HCT116 (cell line): ENCODE data around the gene INSIG2. TPM values are rescaled to one million over a fixed set of nuclear protein-coding genes. Genes with fewer than 3 reads are reported as not detected.

Source experiments
- ATAC-seq: fragments of 200-7000 bp; cut with Tn5 transposase; 2 replicates; pipeline ENCODE4 v1.9.1; 2020; ENCODE audit warnings: mild to moderate bottlenecking, moderate library complexity
- BruUV-seq: library from RNA; stranded (reverse); fragments of 400-500 nt; replicated peaks from 2 replicates; lab custom pipeline; 2021; lab: Mats Ljungman, UMichigan
- CTCF ChIA-PET: fragments of 300-600 bp; sonication (Branson Sonifier 250); formaldehyde crosslinking; loops from one replicate; lab custom pipeline; 2021; ENCODE audit warnings: antibody characterized with exemption; lab: Charles Lee
- POLR2A ChIA-PET: fragments of 300-600, 350-600 bp; sonication (Branson Sonifier 250); formaldehyde crosslinking; loops from one replicate; lab custom pipeline; 2021; ENCODE audit warnings: antibody characterized with exemption; lab: Charles Lee
- RAD21 ChIA-PET, 2 experiments: fragments of 300-600 bp; sonication (Branson Sonifier 250); formaldehyde crosslinking; loops; one replicate each; lab custom pipeline; 2023; ENCODE audit warnings: low total read pairs in 2 of 2; ENCODE audit not compliant: uncharacterized antibody in 2 of 2, unreplicated experiment in 2 of 2, low non-redundant PET in 1 of 2; lab: Charles Lee
- DNase-seq: peaks from one replicate; pipeline ENCODE4 v3.0.0-alpha.2; 2010; ENCODE audit warnings: low read depth, low spot score
- H2AFZ ChIP-seq: fragments of 200-600 bp; shearing (Covaris generic), sonication (generic); 2 replicates; pipeline ENCODE4 v1.6.1; 2017; ENCODE audit warnings: low read depth, mixed run types, mixed read lengths, antibody characterized with exemption, low read length; ENCODE audit not compliant: poor library complexity, severe bottlenecking
- H3K27ac ChIP-seq: 2 replicates; pipeline ENCODE4 v1.5.1; 2012; ENCODE audit warnings: low read depth, low read length
- H3K27me3 ChIP-seq: fragments of 200-600 bp; sonication (generic); 2 replicates; pipeline ENCODE4 v1.6.1; 2016; ENCODE audit warnings: mixed run types, low read length, mixed read lengths; ENCODE audit not compliant: insufficient read depth
- H3K36me3 ChIP-seq, 2 experiments: fragments of 200-500 bp in 1 of 2; fragments of 200-600 bp in 1 of 2; sonication (Bioruptor generic) in 1 of 2; sonication (generic) in 1 of 2; 2 replicates each; pipeline versions ENCODE4 v1.5.1 to v1.6.1; 2014 to 2016; ENCODE audit warnings: low read length in 2 of 2, inconsistent platforms in 1 of 2, mixed read lengths in 1 of 2, mixed run types in 1 of 2; ENCODE audit not compliant: insufficient read depth in 2 of 2, control insufficient read depth in 1 of 2
- H3K4me1 ChIP-seq, 2 experiments: fragments of 200-600 bp in 1 of 2; sonication (generic) in 1 of 2; 2 replicates each; pipeline versions ENCODE4 v1.5.1 to v1.6.1; 2012 to 2017; ENCODE audit warnings: low read length in 2 of 2, inconsistent platforms in 1 of 2, mild to moderate bottlenecking in 1 of 2, mixed read lengths in 1 of 2, mixed run types in 1 of 2, moderate library complexity in 1 of 2; ENCODE audit not compliant: insufficient read depth in 2 of 2, control insufficient read depth in 1 of 2
- H3K4me2 ChIP-seq: fragments of 200-600 bp; sonication (generic); 2 replicates; pipeline ENCODE4 v1.6.1; 2017; ENCODE audit warnings: mixed run types, low read length, mixed read lengths
- H3K4me3 ChIP-seq, 2 experiments: fragments of 200-600 bp in 1 of 2; sonication (generic) in 1 of 2; replicated peaks in 1 of 2; 2 replicates each; pipeline ENCODE4 v1.5.1; 2011 to 2016; ENCODE audit warnings: low read length in 2 of 2, control low read depth in 1 of 2, low read depth in 1 of 2, mild to moderate bottlenecking in 1 of 2, mixed read lengths in 1 of 2, mixed run types in 1 of 2
- H3K79me2 ChIP-seq: fragments of 200-600 bp; sonication (generic); 2 replicates; pipeline ENCODE4 v1.6.1; 2017; ENCODE audit warnings: mild to moderate bottlenecking, mixed run types, low read length, moderate library complexity, mixed read lengths; ENCODE audit not compliant: insufficient read depth
- H3K9ac ChIP-seq: fragments of 200-600 bp; sonication (generic); 2 replicates; pipeline ENCODE4 v1.6.1; 2016; ENCODE audit warnings: low read length, mixed read lengths
- H3K9me2 ChIP-seq: fragments of 200-600 bp; sonication (generic), shearing (Covaris generic); 2 replicates; pipeline ENCODE4 v1.6.1; 2017; ENCODE audit warnings: mixed run types, mild to moderate bottlenecking, moderate library complexity; ENCODE audit not compliant: insufficient read depth
- H3K9me3 ChIP-seq, 2 experiments: fragments of 200-500 bp in 1 of 2; fragments of 200-600 bp in 1 of 2; sonication (Bioruptor generic) in 1 of 2; sonication (generic) in 1 of 2; 2 replicates each; pipeline ENCODE4 v1.6.1; 2014 to 2017; ENCODE audit warnings: low read length in 2 of 2, mixed read lengths in 2 of 2, inconsistent platforms in 1 of 2, low read depth in 1 of 2, mild to moderate bottlenecking in 1 of 2, mixed run types in 1 of 2, moderate library complexity in 1 of 2; ENCODE audit not compliant: control insufficient read depth in 1 of 2, insufficient read depth in 1 of 2
- H4K20me1 ChIP-seq: fragments of 200-600 bp; sonication (generic), shearing (Covaris generic); 2 replicates; pipeline ENCODE4 v1.6.1; 2017; ENCODE audit warnings: mixed run types, mild to moderate bottlenecking, moderate library complexity; ENCODE audit not compliant: insufficient read depth
- EZH2 ChIP-seq: fragments of 200-600 bp; sonication (generic); IDR thresholded peaks from 2 replicates; pipeline ENCODE4 v1.6.1; 2017; ENCODE audit warnings: antibody characterized with exemption, mixed run types
- EZH2phosphoT487 ChIP-seq: fragments of 200-600 bp; IDR thresholded peaks from 2 replicates; pipeline ENCODE4 v1.6.1; 2018; ENCODE audit warnings: antibody characterized with exemption, borderline replicate concordance
- POLR2AphosphoS5 ChIP-seq: IDR thresholded peaks from 2 replicates; pipeline ENCODE4 v1.6.1; 2011; ENCODE audit warnings: mild to moderate bottlenecking, low read depth, low read length, moderate library complexity
- RAD21 ChIP-seq: IDR thresholded peaks from 2 replicates; pipeline ENCODE4 v1.6.1; 2012; ENCODE audit warnings: low read depth, mild to moderate bottlenecking
- SIN3A ChIP-seq: IDR thresholded peaks from 2 replicates; pipeline ENCODE4 v1.6.1; 2012; ENCODE audit warnings: low read depth
- SRF ChIP-seq: IDR thresholded peaks from 2 replicates; pipeline ENCODE4 v1.6.1; 2012; ENCODE audit warnings: low read depth
- TCF7L2 ChIP-seq: IDR thresholded peaks from 2 replicates; pipeline ENCODE4 v1.7.0; 2011; ENCODE audit warnings: borderline replicate concordance, inconsistent platforms; ENCODE audit not compliant: insufficient read depth, insufficient read length; ENCODE audit errors: extremely low read depth
- YY1 ChIP-seq: IDR thresholded peaks from 2 replicates; pipeline ENCODE4 v1.6.1; 2011; ENCODE audit warnings: low read length, low read depth, moderate library complexity, mild to moderate bottlenecking; ENCODE audit not compliant: insufficient replicate concordance; ENCODE audit errors: extremely low read depth
- ZFX ChIP-seq: fragments of 450-650 bp; IDR thresholded peaks from 2 replicates; pipeline ENCODE4 v1.6.1; 2017
- ZNF274 ChIP-seq: fragments of 200-500 bp; sonication (Bioruptor generic); IDR thresholded peaks from 2 replicates; pipeline ENCODE4 v1.6.1; 2014; ENCODE audit warnings: mild to moderate bottlenecking, low read depth, low read length, inconsistent platforms
- intact Hi-C: fragments of 100-400 bp; cut with micrococcal nuclease; formaldehyde crosslinking; loops from 2 replicates; pipeline ENCODE4 v1.10.0; 2022
- total RNA-seq: library from RNA; stranded (reverse); gene quantifications from one replicate; pipeline ENCODE4 v1.2.1, GENCODE V29; 2021; ENCODE audit not compliant: unreplicated experiment
- TF ChIP-seq, protein P1 (sequence below), 3 experiments: fragments of 200-600 bp in 1 of 3; sonication (generic) in 1 of 3; IDR thresholded peaks in 2 of 3; conservative IDR thresholded peaks in 1 of 3; 2 replicates each; pipeline ENCODE4 v1.5.1; 2012 to 2017; ENCODE audit warnings: low read depth in 2 of 3, low read length in 2 of 3, antibody characterized with exemption in 1 of 3, borderline replicate concordance in 1 of 3, control low read depth in 1 of 3, mild to moderate bottlenecking in 1 of 3, mixed read lengths in 1 of 3, mixed run types in 1 of 3, moderate library complexity in 1 of 3; ENCODE audit not compliant: insufficient read depth in 1 of 3
- TF ChIP-seq, protein P2 (sequence below): IDR thresholded peaks from 2 replicates; pipeline ENCODE4 v1.6.1; 2012; ENCODE audit warnings: low read depth

Gene INSIG2
- total RNA-seq, 1 experiment from 2014 or later: 21.8 TPM

DNA sequence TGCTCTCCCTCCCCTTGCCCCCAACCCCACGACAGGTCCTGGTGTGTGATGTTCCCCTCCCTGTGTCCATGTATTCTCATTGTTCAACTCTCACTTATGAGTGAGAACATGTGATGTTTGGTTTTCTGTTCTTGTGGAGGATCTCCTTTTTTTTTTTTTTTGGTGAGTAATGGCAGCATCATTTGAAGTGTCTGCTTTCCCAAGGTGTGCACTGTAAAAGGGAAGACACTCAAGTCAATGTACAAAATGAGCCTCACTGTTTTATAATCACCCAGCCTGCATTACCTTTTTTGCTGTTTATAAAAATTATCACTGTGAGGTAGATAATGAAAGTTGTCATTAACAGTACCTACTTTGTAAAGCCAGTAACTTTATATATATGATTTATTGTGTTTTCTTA is 56.9 kb downstream of the INSIG2 start (continued):
- TF ChIP-seq, protein P1, sequence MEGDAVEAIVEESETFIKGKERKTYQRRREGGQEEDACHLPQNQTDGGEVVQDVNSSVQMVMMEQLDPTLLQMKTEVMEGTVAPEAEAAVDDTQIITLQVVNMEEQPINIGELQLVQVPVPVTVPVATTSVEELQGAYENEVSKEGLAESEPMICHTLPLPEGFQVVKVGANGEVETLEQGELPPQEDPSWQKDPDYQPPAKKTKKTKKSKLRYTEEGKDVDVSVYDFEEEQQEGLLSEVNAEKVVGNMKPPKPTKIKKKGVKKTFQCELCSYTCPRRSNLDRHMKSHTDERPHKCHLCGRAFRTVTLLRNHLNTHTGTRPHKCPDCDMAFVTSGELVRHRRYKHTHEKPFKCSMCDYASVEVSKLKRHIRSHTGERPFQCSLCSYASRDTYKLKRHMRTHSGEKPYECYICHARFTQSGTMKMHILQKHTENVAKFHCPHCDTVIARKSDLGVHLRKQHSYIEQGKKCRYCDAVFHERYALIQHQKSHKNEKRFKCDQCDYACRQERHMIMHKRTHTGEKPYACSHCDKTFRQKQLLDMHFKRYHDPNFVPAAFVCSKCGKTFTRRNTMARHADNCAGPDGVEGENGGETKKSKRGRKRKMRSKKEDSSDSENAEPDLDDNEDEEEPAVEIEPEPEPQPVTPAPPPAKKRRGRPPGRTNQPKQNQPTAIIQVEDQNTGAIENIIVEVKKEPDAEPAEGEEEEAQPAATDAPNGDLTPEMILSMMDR (IDR thresholded peaks at IDR 0.05 in 2 of 3, conservative IDR thresholded peaks at IDR 0.05 in 1 of 3; ENCODE audit: borderline replicate concordance in 1 of 3, insufficient read depth in 1 of 3, low read depth in 2 of 3, low read length in 2 of 3): no peak
- TF ChIP-seq, protein P2, sequence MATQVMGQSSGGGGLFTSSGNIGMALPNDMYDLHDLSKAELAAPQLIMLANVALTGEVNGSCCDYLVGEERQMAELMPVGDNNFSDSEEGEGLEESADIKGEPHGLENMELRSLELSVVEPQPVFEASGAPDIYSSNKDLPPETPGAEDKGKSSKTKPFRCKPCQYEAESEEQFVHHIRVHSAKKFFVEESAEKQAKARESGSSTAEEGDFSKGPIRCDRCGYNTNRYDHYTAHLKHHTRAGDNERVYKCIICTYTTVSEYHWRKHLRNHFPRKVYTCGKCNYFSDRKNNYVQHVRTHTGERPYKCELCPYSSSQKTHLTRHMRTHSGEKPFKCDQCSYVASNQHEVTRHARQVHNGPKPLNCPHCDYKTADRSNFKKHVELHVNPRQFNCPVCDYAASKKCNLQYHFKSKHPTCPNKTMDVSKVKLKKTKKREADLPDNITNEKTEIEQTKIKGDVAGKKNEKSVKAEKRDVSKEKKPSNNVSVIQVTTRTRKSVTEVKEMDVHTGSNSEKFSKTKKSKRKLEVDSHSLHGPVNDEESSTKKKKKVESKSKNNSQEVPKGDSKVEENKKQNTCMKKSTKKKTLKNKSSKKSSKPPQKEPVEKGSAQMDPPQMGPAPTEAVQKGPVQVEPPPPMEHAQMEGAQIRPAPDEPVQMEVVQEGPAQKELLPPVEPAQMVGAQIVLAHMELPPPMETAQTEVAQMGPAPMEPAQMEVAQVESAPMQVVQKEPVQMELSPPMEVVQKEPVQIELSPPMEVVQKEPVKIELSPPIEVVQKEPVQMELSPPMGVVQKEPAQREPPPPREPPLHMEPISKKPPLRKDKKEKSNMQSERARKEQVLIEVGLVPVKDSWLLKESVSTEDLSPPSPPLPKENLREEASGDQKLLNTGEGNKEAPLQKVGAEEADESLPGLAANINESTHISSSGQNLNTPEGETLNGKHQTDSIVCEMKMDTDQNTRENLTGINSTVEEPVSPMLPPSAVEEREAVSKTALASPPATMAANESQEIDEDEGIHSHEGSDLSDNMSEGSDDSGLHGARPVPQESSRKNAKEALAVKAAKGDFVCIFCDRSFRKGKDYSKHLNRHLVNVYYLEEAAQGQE: no peak
- TF ChIP-seq ZNF274: no peak
- no peak for TF ChIP-seq RAD21
- no peak for TF ChIP-seq POLR2AphosphoS5
- no peak for TF ChIP-seq SIN3A
- no peak for TF ChIP-seq YY1
- TF ChIP-seq EZH2: no peak

DNA sequence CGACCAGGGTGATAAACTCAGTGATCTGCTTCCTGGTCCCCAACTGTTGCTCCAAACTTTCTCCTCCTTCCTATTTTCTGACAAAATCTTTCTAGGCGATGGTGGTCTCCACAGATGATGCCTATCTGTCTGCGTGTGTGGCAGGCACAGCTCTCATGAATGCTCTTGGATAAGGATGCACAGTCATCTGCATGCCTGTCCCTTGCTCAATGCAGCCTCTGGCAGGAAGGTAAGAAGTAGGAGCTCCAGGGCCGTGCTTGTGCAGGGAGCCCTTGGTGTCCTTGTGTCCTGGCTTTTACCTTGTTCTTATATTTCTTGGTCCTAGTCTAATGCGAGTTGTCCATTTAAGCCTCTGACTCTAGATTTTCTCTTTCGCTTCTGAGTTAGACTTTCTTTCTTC is 57.5 kb downstream of the INSIG2 start:
- no TSS peak for BruUV-seq
- H3K4me3 ChIP-seq: no peak overlapping the region
- H2AFZ ChIP-seq: no peak overlapping the region
- H3K27me3 ChIP-seq: no peaks in the 10 kb centered on the region
- RAD21 ChIA-PET: no interaction called here
- CTCF ChIA-PET: no interaction called here
- no peaks in the 10 kb centered on the region for H4K20me1 ChIP-seq
- POLR2A ChIA-PET: no interaction called here
- H3K79me2 ChIP-seq: no peaks in the 10 kb centered on the region
- no peaks in the 10 kb centered on the region for H3K9me3 ChIP-seq
- DNase-seq: no peak
- TF ChIP-seq TCF7L2 (no peak), POLR2AphosphoS5 (no peak), ZFX (no peak), EZH2phosphoT487 (no peak), SRF (no peak)
- TF ChIP-seq, protein P2: no peak
- intact Hi-C loops: loop anchor here (2.0 kb wide), 1 partner anchor 13 kb away; no protein-coding TSS in a partner anchor
- H3K27ac ChIP-seq: no peak overlapping the region
- peaks cover 0 to 6% of the 10 kb centered on the region in 2 experiments; a peak in 2 of 4 replicates for H3K4me1 ChIP-seq
- ATAC-seq: no peak
- no peak overlapping the region for H3K9ac ChIP-seq
- no peak overlapping the region for H3K4me2 ChIP-seq
- H3K9me2 ChIP-seq: no peaks in the 10 kb centered on the region
- no peaks in the 10 kb centered on the region for H3K36me3 ChIP-seq
